Measurements from ENCODE around the gene CASQ2.

The CASQ2 gene

DNA sequence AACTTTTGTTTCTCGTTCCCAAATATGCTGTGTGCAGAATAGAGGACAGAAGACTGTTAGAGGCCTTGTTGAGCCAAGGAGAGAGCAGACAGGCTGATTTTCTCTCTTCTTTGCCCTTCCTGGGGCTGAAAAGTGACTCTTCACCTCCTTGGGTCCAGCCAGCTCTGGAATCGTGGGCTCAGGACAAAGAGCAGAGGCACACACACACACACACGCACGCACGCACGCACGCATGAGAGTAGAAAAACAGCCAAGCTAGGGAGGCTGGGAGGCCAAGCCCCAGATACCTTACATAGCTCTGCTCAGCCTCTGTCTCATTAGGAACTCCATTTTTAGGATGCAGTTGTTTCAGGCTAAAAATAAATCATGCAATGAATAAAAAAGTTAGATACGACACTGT, at the start of gene CASQ2:
Gene CASQ2, minus strand, starts transcription at position 166 of the 400 bp plus-strand sequence. CDS start 173 bp downstream, outside the sequence.
- no peak for DNase-seq (ENCODE audit: low read depth)

DNA sequence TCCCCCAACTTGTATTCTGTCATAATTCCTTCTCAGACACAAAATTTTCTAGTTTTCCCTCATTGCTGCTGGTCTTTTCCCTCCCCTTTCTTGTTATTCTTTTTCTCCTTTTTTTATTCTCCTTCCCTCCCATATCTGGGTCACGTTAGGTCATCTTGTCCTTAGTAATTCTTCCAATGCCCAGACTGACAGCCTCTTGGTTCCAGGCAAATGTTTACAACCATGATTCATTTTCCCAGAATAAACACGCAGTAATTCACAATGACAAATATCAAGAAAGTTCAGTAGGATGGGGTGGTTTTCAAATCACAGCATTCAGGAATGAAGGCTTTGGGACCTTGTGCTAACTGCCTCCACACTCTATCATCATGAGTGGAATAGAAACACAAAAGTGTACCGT, 47.2 kb upstream of the CASQ2 start:
- no peak for DNase-seq (ENCODE audit: low read depth)

DNA sequence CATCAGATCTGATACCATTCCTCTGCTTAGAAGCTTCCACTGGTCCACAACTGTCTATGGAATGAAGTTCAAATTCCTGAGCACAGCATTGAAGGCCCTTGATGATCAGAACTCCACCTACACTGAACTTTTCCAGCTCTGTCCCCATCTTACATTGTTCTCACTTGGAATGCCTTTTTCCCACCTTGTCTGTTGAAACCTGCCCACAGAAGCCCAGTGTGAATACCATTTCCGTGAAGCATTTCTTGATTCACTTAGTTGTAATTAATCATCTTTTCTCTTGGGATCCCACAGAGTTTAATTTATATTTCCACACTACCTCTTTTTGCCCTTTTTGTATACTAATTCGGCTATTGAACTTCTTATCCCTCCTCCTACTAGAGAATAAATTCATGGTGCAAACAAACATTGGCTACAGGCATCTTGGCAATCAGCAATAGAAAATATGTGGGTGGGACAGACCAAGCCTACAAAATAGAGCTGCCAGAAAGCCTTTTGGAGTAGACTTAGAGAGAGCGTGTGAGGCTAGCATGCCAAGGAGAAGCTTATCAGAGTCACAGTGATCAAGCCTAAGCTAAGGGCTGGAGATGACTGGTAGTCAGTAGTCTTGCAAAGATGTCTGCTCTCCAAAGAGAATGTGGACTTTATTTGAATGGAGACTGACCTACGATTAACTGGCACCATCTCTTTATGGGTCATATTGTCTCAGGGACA, 46.3 kb upstream of the CASQ2 start:
- no peak for DNase-seq (ENCODE audit: low read depth)

- DNase-seq (ENCODE audit: low read depth): no peak
These were observed 45.2 kb upstream of the CASQ2 start for GRCh38 chr1:115813727-115814126.

DNA sequence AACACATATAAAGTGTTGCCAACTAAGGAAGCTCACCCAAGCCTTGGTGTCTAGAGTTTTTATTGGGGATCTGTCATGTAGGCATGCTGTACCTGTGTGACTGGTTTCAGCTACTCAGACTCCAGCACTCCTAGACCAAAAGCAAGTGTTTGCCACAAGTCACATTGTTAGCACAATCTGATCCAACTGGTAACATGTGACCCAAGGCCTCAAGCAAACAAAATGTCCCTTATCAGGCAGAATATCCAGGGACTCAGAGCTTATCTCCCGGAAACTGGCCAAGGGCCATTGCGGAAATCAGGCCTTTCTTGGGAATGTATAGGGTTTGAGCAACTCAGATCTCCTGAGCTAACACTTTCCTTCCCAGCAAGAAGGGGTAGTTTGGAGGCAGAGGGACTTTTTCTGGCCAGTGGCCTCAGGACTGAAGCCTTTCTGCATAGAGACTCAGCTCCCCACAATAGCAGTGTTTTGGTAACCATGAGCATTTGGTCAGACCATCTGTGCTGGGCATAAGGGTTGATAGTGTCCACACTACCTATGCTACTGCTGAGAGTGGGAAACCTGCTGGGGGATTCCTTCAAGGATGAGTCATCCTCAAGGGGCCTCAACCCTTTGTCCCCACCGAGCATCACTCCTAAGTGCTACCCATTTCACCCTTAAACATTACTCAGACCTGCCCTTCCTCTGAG, 42.8 kb upstream of the CASQ2 start:
- DNase-seq (ENCODE audit: low read depth): no peak

DNA sequence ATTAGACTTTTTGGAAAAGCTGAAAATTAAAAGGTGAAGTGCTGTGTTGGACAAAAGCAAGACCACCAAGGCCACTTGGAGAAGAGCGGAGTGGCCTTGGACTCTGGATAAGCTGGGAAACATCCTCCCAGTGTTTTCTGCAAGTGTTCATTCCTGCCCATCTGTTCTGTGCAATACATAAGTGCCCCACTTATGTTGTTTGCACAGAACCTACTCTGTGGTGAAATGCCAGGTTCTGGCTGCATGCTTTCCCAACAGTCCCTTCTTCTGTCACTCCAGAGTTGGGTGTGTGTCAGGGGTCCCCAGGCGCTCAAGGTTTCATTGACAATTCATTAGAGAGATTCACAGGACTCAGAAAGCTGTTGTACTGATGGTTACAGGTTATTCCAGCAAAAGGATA, 42.1 kb upstream of the CASQ2 start:
- DNase-seq (ENCODE audit: low read depth): no peak

DNA sequence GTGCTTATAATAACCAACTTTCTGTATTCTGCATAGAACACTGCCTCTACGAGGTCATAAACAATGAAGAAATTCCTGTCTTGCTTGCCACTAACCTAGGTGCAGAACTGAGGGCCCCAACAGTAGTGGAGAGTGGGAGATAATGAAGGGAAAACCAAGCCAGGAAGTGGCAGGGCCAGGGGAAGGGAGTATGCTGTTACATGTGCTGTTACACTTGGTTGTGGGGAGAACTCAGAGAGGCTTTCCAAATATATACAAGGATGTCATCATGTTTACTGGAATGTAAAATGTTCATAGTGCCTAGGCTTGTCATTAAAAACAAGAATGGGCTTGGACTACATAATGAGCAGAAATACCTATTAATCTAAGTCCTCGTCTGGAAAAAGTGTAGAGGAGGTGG, 41.3 kb upstream of the CASQ2 start:
- no peak for DNase-seq (ENCODE audit: low read depth)

GRCh38 chr1:115809076-115809475, 40.6 kb upstream of the CASQ2 start:
- DNase-seq (ENCODE audit: low read depth): no peak

DNA sequence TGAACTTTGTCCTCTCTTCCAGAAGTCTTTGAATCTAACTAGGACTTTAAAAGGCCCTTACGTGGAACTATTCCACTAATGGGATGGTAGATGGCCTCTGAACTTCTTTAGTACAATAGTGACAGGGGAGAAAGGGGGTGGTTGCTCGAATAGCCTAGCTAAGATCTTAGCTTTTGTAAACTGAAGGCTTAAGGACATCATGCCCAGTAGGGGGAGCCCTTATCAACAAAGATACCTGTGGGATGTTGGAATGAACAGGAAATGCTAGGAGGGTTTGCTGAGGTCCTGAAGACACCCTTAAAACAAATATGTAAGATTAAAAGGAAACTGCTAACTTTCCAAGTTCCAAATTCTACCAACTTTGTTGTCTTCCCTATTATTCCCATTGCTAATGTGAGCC, 39.2 kb upstream of the CASQ2 start:
- no peak for DNase-seq (ENCODE audit: low read depth)

DNA sequence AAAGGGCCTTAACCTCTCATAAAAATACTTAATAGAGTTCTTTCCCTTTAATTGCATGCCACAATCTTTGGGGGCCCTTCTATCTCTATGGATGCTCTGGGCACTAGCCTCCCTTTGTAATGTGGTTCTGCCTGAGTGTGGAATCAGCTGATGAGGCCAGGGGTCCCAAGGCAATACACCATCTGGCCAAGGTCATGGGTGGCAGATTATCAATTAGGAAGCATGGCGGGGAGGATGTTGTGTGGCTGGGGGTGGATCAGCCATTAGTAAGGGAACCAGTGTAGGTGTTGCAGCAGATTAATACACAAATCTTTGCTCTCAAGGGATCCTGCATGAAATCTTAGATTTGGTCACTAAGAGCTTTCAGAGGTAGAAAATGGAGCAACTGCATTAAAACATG, 37.1 kb upstream of the CASQ2 start:
- no peak for DNase-seq (ENCODE audit: low read depth)

DNA sequence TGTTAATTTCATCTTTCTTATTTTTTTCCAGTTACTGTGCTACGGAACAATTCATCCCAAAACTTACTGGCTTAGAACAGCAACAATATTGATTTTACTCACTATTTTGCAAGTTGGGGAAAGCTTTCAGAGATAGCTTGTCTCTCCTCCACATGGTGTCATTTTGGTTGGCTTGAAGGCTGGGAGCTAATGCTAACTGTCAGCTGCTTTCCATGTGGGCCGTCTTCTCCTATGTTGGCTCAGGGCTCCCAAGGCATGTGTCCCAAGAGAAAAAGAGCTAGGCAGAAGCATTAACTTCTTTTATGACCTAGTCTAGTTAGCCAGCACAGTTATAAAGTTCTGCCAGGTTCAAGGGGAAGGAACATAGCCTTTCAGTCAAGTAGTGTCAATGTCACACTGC, 33.9 kb upstream of the CASQ2 start:
- no peak for DNase-seq (ENCODE audit: low read depth)

- no peak for DNase-seq (ENCODE audit: low read depth)
These were observed 29.0 kb upstream of the CASQ2 start for GRCh38 chr1:115797486-115797885.

DNA sequence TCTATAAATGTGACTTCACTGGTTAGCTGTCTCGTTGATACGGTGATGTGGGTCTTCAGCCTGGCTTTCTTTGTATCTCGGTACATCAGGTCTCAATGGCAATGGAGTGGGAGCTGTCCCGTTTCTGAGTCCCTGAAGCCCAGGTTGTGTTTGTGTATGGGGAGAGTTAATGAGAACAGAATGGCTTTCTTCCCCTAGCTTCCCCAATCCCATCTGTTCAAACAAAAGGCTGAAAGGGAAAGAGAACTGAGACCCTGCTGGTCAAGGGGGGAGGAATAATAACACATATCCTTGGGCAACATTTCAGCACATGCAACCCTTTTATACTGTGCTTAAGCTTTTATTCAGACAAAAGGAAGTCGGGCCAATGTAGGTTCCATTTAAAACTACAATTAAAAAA, 28.4 kb upstream of the CASQ2 start:
- no peak for DNase-seq (ENCODE audit: low read depth)

DNA sequence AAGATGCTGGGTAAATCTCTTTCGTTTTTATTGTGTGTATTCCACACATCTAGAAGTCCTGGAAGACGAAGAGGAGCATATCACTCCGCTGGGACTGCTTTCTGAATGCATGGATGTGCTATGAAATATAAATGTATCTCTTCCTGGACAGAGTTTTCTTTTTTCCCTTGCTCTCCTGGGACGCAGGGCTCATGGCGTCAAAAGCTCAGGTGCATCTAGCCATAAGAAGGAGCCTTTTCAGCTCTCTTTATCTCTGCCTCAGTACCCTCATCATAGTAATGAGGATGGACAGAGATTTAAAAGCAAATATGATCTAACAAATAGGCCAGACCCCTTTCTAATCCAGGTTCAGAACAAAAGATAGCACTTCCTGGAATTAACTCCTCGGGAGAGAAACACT, 27.5 kb upstream of the CASQ2 start:
- no peak for DNase-seq (ENCODE audit: low read depth)

DNA sequence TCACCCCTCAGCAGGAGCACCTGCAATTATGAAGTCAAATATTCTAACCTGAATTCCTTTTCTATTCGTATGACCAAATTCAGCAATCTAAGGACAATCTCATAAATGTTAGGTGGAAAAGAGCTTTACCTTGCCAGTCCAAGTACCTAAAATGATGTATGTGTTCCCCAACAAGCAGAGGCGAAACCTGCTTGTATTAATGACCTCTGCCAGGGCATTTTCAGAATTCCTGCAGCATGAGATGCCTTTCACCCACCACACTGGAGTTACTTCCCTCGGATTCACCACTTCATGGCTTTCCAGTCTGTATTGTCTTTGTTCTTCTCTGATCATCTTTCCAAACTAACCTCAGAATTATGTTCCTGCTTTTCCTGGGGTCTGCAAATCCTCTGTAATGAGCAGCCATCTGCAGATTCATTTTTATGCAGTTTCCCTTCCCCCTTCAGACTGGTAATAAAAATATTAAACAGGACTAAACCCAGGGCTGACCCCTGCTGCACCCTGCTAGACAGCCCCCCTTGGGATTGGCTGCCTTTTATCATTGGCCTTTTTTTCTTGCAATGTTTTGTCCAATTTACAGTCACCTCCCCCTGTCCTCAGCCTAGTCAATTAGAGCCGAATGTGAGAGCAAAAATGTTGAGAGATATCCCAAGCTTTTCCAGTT, 26.6 kb upstream of the CASQ2 start:
- no peak for DNase-seq (ENCODE audit: low read depth)

- DNase-seq (ENCODE audit: low read depth): no peak
These were observed 24.6 kb upstream of the CASQ2 start for GRCh38 chr1:115793162-115793561.

- no peak for DNase-seq (ENCODE audit: low read depth)
These were observed 23.3 kb upstream of the CASQ2 start for GRCh38 chr1:115791816-115792215.

- no peak for DNase-seq (ENCODE audit: low read depth)
These were observed 22.3 kb upstream of the CASQ2 start for GRCh38 chr1:115790846-115791245.

DNA sequence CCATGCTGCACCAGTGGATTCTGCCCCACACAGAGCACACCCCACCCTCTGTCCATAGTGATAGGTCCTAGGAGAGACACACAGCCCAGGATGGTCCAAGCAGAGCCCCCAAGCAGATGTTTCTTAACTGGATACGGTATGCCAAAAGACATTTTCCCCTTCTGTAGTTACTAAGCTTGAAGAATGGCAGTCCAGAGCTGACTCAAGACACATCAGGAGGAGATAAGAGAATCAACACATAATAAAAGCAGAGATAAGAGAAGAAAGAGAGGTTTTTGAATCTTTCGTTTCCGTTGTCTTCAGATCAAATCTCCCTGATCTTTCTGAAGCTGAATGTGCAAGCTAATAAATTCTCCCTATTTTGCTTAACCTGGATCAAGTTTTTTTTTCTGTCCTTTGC, 21.8 kb upstream of the CASQ2 start:
- DNase-seq (ENCODE audit: low read depth): no peak

- DNase-seq (ENCODE audit: low read depth): no peak
These were observed 14.8 kb upstream of the CASQ2 start for GRCh38 chr1:115783311-115783710.

DNA sequence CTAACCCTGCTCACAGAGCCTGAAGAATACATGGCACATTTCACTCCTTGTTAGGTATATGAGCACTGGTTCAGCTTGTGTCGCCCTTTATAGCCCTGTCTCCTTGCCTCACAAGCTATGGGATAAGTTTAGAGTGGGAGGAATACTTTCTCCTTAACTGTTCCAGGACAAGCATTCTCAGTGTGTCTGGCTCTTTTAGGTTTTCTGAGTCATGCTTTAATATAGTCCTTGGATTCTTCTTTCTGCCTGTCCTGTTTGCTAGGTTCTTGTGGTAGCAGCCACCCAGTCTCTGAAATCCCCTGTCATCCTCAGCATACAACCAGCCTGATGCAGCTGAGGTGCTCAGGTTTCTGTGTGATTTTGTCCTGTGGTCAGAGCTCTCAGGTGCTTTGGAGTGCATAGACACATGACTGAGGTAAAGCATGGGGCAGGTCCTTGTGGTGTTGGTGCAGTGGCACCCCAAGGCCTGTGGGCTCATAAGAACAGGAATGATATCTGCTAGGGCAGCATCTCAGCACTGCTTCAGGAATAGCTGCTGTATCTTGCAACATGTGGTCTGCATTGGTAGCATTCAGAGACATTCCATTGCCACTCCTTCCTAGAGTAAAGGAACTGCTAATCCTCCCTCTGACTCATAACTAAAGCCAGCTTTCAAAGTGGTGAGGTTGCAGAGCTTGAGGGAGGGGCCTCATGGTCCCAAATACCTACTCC, 14.2 kb upstream of the CASQ2 start:
- no peak for DNase-seq (ENCODE audit: low read depth)

GRCh38 chr1:115781851-115782250, 13.3 kb upstream of the CASQ2 start:
- no peak for DNase-seq (ENCODE audit: low read depth)

GRCh38 chr1:115781343-115781742, 12.8 kb upstream of the CASQ2 start:
- no peak for DNase-seq (ENCODE audit: low read depth)
